RPMI7951 (cell line): ENCODE results near the gene C6orf118. TPM values are rescaled to one million over a fixed set of nuclear protein-coding genes. Genes with fewer than 3 reads are reported as not detected.

ENCODE experiments used
- DNase-seq: peaks from one replicate; pipeline ENCODE4 v3.0.0-alpha.2; 2012; ENCODE audit warnings: low read depth
- total RNA-seq: library from RNA; depleted of rRNA; stranded (reverse); fragments of >200 nt; shearing (Covaris generic); gene quantifications from 2 replicates; pipeline ENCODE4 v1.2.3, GENCODE V29; 2014; rRNA removed

The C6orf118 gene
- not detected in 2 replicates for total RNA-seq

- DNase-seq = peak; percentile 66
These were observed at the start of gene C6orf118 for GRCh38 chr6:165308926-165309731. Gene C6orf118, minus strand, starts transcription at chr6:165309605. Its CDS starts 19 bp downstream, at chr6:165309586.

GRCh38 chr6:165345700-165346099, 36.3 kb upstream of the C6orf118 start:
- no peak for DNase-seq

DNA sequence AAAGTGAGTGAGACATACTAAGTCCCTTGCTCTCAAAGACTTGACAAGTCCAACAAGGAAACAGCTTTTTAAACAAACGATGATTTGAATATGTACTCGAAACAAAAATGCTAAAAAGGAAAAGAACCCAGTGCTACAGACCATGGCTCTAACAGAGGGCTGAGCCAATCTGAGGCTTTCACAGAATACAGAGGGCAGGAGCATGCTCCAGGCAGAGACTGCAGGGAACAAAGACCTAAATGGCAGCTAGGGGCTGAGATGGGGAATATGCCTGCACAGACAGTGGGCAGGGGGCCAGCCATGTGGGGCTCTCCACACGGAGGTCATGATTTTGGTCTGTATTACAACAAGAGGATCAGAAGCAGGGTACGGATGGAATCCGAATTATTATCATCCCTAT, 31.1 kb upstream of the C6orf118 start:
- no peak for DNase-seq

DNA sequence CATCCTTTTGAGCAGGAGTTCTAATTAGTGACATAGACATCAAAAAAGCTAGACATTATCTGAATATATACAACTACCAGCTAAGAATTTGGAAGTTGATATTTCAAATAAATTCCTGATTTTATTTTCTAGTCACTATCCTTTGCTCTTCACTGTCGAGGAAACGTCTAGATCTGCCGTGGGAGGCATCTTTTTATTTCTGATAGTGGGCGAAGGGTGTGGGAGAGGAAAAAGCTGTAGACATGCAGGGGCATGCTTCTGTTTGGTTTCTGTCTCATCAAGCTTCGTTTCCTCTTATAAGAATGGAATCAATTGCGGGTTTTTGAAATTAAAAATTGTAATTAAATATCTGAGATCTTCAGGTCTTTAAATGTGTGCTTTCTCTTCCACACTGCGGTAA, 16.2 kb upstream of the C6orf118 start:
- no peak for DNase-seq

GRCh38 chr6:165321555-165322145, 12.2 kb upstream of the C6orf118 start:
- DNase-seq = no peak

GRCh38 chr6:165321150-165321549, 11.7 kb upstream of the C6orf118 start:
- no peak for DNase-seq

- DNase-seq = no peak
These were observed 8.3 kb upstream of the C6orf118 start for GRCh38 chr6:165317723-165318122.

GRCh38 chr6:165306955-165307354, 2.5 kb downstream of the C6orf118 start:
- DNase-seq = no peak

GRCh38 chr6:165301372-165302246, 7.8 kb downstream of the C6orf118 start:
- no peak for DNase-seq

- no peak for DNase-seq
These were observed 8.9 kb downstream of the C6orf118 start for GRCh38 chr6:165300422-165300936.

GRCh38 chr6:165298875-165299274, 10.5 kb downstream of the C6orf118 start:
- no peak for DNase-seq

DNA sequence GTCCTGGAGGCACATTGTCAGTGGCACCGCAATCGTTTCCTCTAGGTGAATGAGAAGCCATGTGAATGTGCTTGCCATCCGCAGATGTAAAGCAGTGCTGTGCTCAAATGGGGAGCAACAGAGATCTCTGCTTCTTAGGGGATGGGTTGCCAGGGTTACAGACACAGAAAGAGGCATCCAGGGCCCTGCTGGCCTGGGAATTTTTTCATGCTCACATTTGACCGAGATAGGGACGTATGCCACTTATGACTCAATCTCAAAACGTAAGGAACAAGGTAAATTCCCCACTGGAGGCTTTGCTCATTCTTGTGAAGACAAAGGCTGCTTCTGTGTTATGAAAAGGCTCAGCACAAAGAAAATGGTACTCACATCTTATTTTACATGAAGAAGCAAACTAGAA, 11.0 kb downstream of the C6orf118 start:
- DNase-seq = no peak

DNA sequence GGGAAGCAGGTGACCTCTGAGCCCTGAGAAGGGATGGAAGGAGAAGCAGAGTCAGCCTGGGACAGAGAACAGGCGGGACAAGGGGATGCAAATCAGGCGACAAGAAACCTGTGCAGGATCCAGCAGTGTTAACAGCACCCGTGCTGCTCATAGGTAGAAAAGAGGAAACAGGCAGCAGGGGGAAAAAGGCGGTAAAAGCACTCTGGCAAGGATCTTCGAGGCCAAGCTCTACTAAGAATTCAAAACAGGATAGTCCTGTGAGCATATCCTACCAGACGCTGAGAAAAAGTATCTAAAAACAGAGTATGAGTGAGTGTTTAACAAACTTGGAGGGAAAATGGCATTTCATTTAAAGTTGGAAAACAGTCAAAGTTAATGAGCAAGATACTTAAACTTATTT, 16.7 kb downstream of the C6orf118 start:
- no peak for DNase-seq

GRCh38 chr6:165274611-165275010, 34.8 kb downstream of the C6orf118 start:
- DNase-seq = no peak

DNA sequence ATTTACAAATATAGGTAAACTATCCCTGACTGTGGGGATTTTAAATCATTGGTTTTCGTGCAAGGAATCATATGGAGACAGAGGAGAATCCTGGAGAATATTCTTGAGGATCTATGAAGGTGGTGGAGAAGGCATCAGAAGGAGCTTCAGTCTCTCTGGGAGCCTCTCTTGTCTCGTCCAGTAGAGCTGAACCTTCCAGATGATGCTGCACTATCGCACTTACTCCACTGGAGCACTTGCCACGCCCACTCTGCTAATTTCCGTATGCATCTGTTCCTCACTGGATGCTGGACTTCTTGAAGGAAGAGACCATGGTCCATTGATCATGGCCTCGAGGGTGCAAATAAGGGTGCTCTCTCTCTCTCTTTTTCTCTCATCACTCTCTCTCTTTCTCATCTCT, 36.8 kb downstream of the C6orf118 start:
- DNase-seq = no peak

GRCh38 chr6:165268987-165269386, 40.4 kb downstream of the C6orf118 start:
- DNase-seq = no peak

- no peak for DNase-seq
These were observed 42.8 kb downstream of the C6orf118 start for GRCh38 chr6:165266621-165267020.

- no peak for DNase-seq
These were observed 43.2 kb downstream of the C6orf118 start for GRCh38 chr6:165266191-165266590.

DNA sequence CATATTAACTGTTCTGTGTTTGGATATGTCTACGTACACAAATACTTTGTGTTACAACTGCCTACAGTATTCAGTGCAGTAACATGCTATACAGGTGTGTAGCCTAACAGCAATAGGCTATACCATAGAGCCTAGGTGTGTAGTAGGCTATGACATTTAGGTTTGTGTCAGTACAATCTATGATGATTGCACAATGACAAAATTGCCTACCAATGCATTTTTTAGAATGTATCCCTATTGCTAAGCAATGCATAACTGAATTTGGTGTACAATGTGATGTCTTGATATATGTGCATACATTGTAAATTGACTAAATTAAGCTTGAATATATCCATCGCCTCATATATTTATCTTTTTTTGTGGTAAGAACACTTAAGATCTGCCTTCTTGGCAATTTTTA, 48.9 kb downstream of the C6orf118 start:
- no peak for DNase-seq

DNA sequence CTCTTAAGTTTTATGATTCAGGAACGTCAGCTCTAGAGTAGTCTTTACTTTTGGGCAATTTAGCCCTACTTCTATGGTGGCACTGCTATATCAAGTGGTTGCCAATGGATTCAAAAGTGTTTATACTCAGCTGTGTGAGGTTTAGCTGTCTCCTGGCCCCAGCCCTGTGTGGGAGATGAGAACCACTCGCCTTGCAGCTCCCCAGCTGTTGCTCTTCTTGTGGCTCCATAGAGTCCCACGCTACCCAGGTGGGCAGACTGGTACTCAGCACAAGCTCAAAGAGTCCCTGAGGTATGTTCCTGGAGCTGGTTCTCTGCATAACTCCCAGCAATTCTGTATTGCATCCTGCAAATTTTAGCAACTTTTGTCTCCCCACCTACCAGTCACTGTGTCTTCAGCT, 59.6 kb downstream of the C6orf118 start:
- DNase-seq = no peak

DNA sequence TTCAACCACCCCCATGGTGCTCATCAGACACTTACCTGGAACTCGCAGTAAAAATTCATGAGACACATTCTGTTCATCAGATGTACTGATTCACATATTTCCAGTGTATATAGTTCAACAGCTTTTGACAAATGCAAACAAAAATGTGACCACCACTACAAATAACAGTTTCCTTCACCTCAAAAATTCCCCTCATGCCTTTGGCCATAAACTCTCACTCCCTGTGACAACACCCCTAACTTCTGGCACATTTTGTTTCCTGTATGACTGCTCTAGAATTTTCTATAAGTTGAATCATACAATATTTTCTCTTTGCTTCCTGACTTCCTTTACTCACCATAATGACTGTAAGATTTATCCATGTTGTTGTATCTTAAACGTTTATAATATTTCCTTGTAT, 63.7 kb downstream of the C6orf118 start:
- no peak for DNase-seq

- peak; percentile 17 for DNase-seq
These were observed 64.1 kb downstream of the C6orf118 start for GRCh38 chr6:165245287-165245686.
